Renal cortex interstitium (tissue), 15 donors: ENCODE data around the gene FOXI2. TPM values are rescaled to one million over a fixed set of nuclear protein-coding genes. Genes with fewer than 3 reads are reported as not detected.

ENCODE experiments used
- DNase-seq, 11 donors: peaks; one replicate each; pipeline ENCODE4 v3.0.0-alpha.2; 2013; ENCODE audit warnings: low read depth in 9 of 11, low spot score in 4 of 11; ENCODE audit errors: extremely low read depth in 1 of 11
- long read RNA-seq, 16 experiments: transcript quantifications; one replicate each; lab custom pipeline, GENCODE V29; 2026
- polyA plus RNA-seq, 3 donors: library from polyadenylated mRNA; unstranded; fragments of 120-200 nt; gene quantifications; one replicate each; pipeline ENCODE4 v1.2.1, GENCODE V29; 2013; ENCODE audit not compliant: insufficient read length in 3 of 3

FOXI2 gene
- 1 to 10 TPM; 1.1 to 2.2 (median 1.6) TPM for polyA plus RNA-seq
- long read RNA-seq, donor 1, result 0 reads
- long read RNA-seq, donor 2, result 0 reads
- long read RNA-seq, donor 3, partial matches to known transcripts, result 0 of 1 reads
- long read RNA-seq, donor 3, other reads (novel, unspliced or antisense), result 0 of 1 reads
- long read RNA-seq, donor 4, result 0 reads
- long read RNA-seq, donor 5, result 0 reads
- long read RNA-seq, donor 6, result 0 reads
- long read RNA-seq, donor 7, result 0 reads
- long read RNA-seq, donor 8, result 0 reads
- long read RNA-seq, donor 9, result 0 reads
- long read RNA-seq, donor 10, result 0 reads
- long read RNA-seq, donor 11, result 0 reads
- long read RNA-seq, donor 12, result 0 reads
- long read RNA-seq, donor 13, result 0 reads
- long read RNA-seq, donor 14, result 0 reads
- long read RNA-seq, donor 15, result 0 reads
- long read RNA-seq, donor 16, partial matches to known transcripts, result 0 of 2 reads
- long read RNA-seq, donor 16, other reads (novel, unspliced or antisense), result 0 of 2 reads

DNA sequence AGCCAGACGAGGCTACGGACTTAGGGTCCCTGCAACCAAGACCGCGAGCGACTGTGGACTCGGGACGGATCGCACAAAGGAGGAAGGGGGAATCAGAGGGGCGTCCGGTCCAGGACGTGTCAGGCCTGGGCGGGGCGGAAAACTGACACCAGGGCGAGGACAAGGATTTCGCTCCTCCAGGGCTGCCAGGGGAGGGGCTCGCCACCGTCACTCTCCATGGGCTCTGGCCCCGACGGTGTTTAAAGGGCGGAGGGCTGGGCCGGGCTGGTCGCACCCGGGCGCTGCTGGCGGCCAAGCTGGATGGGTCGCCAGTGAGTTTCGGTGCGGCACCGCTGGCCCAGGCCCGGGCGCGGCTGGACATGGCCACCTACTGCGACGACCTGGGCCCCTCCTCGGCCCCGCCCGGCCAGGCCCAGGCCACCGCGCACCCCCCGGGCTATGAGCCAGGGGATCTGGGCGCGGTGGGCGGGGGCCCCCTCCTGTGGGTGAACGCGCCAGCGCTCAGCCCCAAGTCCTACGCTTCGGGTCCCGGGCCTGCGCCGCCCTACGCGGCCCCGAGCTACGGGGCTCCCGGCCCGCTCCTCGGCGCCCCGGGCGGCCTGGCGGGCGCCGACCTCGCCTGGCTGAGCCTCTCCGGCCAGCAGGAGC, at the start of gene FOXI2:
FOXI2 (plus strand) TSS at position 271 of the 648 bp plus-strand sequence; CDS start at position 360, 89 bp downstream.
- no peak for DNase-seq

DNA sequence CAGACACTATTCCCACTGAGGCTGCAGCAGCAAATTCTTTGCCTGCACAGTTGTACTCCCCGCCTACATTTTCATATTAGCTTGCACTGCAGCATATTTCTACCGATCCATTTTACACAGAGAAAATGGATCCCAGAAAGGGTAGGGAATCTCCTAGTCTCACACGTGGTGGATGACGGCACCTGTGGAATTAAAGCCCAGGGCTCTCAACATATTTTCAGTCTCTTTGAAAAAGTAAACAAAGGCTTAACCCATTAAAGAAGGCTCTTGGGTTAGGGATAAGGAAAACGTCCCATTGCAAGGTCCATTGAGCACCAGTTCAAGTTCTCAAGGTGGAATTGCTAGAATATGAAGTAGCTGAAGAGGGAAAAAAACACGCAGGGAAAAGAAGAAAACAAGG, 49.4 kb upstream of the FOXI2 start:
- no peak for DNase-seq

DNA sequence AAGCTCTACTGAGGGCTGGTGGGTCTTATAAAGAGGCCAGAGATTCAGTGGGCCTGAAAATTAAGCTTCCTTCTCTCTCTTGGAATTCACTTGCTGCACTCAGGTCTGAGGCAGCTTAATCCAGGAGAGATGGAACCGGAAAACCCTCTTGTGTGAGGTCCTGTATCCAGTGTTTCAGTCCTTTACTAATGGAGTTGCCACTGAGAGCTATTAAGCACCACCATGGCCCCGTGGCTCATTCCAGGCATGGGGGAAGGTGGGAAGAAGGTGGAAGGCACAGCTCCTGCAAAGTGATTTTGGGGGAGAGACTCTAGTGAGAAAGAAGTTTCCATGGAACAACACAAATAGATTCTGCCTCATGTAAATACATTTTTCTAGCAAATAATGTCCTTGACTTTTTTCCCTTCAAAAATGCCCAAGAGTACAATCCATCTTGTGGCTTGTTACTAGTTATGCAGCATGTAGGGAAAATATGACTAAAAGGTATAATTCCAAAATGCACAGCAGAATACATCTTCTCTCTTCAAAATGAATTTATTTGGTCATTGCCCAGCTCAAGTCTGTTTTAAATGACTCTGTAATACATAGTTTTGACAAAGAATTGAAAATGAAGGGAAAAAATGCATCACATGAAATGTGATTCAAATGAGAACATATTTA, 46.7 kb upstream of the FOXI2 start:
- no peak for DNase-seq

DNA sequence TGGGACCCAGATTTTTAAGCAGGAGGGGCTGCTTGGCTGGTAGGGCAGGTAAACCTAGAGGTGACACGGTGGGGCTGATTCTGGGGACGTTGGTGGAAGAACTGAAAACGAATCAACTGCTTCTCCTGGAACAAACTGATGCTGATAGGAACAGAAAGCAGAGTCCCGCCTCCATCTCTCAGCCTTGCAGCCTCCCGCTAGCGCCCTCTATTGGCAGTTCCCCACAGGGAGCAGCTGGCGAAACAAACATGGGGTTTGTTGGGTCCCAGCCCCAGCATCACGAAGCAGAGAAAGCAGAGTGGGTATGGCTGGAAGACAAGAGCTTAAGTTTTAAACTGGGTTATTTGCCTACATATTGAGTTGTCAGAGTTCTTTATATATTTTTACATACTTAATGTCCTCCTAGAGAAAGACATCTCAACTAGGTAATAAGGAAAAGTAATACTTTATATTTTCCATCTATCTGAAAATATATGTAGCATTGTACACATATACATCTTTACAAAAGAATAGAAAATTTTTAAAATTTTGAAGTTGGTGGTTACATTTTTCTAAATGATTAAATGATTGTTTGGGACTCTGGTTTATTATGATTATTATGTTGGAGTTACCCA, 42.3 kb upstream of the FOXI2 start:
- DNase-seq, result no peak

DNA sequence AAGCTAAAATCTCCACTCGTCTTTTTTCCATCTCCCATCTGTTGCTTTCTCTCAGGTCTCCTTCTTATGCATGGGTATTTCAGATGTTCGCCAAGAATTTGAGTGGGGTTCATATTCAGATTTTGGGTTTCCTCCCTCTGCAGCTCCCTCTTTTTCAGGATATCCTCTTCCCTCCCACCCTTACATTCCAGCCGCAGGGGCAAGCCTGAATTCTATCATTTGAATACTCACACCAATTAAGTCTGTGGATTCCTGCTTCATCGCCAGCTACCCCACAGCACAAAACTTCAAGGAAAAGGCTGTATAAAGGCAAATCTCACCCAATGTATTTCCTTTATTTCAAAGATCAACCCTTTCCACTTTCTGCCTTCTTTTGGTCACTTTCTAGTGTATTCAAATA, 41.6 kb upstream of the FOXI2 start:
- no peak for DNase-seq

DNA sequence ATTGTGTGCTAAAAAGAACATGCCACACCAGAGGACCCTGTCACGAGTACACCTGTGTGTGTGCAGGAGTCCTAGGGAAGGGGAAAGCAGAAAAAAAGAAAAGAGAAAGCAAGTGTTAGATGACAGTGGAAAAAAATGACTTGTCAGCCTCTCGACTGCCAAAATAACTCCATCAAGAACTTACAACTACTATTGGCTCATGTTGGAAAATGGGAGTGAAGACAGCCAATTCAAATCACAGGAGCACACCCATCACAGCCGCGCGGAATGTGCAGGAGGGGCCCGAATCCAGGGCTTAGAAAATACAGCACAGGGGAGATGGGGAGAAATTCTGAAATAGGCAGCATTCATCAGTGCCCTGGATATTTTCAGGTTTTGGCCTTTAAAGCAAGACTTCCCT, 38.1 kb upstream of the FOXI2 start:
- no peak for DNase-seq

DNA sequence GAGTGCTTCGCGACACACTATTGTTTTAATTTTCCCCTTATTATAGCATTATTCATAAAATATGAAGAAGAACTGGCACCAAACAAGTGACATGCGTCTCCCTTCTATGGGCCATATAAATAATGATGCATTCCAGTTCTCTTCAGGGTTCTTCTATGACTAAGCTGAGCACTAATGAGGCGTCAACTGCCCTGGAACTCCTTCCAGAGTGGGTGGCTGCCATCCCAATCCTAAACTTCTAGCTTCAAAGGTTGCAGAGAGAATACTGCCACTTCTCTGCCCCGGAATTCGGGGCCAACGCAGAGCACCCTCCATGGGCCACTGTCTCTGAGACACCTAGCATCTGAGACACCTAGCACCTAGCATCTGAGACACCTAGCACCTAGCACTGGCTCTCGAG, 37.7 kb upstream of the FOXI2 start:
- no peak for DNase-seq

DNA sequence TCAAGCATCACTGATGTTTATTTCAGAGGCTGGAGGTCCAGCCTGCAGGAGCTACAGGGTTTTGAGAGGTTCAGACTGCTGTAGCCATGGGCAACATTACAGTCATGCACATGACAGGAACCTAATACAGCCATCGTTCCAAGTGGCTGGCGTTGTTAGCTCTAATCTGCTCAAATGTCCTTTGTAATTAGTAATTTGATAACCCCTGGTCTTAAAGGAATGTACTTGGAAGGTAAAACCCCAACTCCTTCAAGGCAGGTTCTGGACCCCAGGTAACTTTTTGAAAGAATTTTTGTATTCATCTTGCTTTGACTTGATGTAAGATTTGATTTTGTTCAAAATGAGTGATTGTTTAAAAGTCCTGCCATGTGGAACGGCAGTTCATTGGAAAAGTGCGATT, 34.7 kb upstream of the FOXI2 start:
- DNase-seq, result peak in 10 of 11 donors; percentile 19 to 75 (median 44)

DNA sequence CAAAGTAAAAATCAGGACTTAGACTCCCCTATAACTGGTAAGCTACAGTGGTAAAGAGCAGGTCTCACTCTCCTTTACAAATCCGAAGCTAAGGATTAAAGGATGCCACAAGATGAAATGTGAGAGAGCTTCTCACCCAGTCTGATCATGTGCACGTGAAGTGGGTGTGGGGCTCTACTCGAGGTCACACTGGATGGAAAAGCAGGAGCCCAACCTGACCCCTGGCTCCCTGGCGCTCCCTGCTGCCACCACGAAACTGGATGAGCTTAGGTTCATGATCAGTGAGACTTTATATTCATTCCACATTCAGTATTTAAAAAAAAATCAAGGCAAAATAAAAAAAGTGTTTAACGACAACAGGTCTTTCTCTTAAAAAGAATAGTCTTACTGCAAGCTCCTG, 21.7 kb upstream of the FOXI2 start:
- no peak for DNase-seq

DNA sequence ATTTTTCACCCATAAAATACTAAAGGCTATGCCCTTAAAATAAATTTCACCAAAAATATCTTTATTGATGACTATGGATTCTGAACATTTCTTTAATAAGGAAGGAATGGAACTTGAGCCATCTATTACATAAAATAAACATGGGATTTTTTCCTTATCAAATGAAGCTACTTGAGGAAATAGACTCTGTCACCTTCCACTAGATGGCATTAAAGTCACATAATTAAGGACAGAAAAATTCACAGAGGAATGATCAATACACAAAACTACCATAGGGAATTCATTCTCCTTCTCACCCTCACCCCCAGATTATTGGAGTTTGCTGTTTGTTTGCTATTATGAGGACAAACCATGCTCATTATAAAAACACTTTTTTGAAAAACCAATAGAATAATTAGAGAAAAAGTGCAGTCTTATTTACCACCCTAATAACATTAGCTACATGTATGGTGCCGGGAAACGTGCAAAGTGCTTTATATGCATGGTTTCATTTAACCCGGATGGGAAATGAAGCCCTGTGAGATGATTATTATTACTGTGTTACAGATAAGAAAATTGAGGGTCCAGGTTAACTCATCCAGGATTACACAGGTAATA, 21.1 kb upstream of the FOXI2 start:
- no peak for DNase-seq

DNA sequence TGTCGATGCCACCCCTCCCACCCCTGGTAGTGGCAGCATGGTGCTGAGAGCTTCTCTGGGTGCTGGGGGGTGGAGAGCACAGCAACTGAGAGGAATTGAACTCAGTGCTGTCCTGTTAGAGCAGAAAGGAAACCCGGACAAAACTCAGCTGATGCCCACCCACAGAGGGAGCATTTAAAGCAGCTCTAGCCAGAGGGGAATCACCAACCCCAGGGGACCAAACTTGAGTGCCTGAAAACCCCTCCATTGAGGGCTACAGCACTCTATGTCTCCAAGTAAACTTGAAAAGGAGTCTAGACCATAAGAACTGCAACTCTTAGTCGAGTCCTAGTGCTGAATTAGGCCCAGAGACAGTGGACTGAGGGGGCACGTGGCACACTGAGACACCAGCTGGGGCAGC, 16.8 kb upstream of the FOXI2 start:
- DNase-seq, result no peak

DNA sequence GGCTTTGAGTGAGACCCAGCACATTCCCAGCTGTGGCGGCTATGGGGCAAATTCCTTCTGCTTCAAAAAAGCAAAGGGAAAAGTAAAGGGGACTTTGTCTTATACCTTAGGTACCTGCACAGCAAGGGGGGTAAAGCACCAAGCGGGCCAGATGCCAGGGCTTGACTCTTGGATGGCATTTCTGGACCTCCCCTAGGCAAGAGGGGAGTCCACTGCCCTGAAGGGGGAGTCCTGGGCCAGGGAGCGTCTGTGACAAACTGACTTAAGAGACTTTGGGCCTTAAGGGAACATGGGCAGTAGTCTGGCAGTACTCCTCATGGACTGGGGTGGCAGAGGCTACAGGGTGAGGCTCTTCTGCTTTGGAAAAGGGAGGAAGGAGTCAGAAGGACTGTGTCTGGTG, 16.1 kb upstream of the FOXI2 start:
- no peak for DNase-seq

DNA sequence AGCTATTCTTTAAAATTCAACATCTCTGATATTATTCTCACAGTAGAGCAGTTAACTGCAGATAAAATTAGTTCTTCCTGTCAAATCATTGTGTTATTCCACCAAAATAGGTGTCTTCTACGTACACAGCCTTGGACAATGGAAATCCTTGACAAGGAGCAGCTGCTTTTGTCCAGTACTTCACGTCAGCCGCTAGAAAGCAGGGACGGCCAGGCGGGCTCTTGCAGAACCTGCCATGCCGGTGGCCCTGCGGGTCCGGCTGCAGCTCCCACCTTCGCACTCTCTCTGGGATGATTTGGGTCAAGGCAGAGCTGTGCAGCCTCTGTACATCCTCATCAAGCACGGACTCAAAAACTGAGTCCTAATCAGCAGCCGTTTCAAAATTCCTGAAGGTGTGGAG, 2.2 kb upstream of the FOXI2 start:
- no peak for DNase-seq

DNA sequence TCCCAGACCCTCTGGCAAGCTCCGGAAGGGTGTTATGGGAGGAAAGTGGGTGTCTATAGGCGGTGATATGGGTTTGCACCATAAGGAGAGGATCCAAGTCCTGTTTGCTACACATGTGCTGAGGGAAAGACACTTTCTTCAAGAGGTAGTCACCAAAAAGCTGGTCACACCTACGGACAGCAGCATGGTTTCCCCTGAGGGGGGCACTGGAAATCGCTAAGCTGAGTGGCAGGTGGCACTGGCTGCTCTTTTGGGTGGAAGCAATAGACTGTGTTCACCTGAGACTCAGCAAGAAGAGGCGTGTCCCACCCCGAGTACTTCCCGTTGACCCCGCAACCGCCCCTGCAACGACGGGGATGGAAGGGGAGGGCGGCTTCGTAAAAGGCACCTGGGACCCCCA, 1.8 kb upstream of the FOXI2 start:
- no peak for DNase-seq

DNA sequence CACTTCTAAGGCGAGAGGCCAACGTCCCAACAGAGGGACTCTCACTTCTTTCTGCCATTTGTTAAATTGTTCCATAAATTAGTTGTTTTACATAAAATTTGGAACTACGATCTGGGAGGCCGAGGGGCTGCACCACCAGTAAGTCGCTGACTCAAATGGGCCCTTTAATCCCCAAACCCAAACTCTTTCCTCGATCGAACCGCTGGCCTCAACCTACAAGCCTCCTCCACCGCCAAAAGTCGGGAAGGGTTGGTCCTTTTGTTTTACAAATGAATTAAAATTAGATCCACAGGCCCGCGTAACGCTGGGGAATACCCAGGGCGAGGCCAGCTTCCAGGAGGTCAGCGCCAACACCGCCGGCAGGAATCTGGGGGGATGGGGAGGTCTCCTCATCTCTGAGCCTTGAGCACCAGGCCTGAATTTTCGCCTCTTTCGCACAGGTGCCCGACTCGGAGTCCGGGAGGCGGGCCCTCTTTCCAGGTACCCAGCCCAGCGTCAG, 1.2 kb upstream of the FOXI2 start:
- DNase-seq, result no peak

DNA sequence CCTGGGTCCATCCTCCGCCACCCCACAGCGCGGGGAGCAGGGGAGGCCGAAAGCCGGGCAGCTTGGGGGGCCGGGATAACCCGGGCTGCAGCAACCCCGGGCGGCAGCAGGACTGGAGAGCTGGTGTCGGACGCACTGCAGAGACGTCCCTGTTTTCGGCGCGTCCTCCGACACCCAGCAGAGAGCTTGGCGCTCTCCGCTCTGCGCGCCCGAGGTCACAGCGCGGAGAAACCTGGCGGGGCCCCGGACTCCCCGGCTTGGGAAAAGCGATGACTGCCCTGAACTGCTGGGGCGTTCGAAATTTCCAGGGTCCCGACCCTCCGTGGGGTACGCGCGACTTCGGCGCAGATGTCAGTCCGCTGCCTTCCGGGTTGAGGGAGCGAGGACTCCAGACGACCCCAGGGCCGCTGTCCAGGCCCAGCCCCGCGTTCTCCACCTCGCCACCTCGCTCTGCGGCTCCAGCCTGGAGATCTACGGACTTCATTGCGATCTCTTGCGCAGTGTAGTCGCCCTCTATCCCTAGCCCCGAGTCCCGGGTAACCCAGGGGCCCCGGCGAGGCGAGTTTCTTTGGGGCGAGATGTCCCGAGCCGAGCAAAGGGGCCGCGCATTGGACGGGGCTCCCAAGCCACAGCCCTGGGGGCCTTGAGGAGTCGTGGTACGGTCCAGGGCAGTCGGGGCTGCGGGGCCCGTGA, 617 bp upstream of the FOXI2 start:
- DNase-seq, result no peak

DNA sequence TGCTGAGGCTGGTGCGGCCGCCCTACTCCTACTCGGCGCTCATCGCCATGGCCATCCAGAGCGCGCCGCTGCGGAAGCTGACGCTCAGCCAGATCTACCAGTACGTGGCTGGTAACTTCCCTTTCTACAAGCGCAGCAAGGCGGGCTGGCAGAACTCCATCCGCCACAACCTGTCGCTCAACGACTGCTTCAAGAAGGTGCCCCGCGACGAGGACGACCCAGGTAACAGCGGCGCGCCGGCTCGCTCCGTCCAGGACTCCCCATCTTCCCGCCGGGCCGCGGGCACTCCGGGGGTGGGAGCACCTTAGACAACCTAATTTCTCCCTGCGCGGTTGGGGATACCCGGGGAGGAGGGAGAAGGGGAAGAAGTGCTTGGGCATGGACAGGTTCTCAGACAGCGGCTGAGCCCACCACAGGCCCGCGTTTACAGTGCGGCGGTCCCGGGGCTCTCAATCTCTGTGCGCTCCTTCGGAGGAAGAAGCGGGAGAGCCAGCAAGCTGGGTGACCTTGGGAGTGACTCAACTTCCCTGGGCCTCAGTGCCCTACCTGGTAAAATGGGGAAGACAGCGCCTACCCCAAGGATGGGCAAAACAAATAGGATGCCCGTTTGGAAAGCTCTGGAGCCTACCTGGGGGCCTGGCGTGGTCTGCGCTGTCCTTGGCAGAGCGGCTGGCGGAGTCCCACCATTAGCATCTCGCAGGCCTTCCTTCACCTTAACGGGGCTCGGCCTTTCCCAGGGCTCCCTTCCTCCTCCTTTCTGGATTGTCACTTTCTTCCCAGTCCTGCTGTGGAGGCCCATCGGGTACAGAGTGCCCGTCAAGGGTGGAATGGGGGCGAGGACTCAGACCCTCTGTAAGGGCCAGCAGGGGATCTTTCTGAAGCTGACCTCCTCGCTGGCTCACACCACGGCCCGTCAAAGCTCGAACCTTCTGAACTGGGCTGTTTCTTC, 852 bp downstream of the FOXI2 start:
- DNase-seq, result no peak
